ENCODE measurements around the gene ERBB2. TPM values are rescaled to one million over a fixed set of nuclear protein-coding genes. Genes with fewer than 3 reads are reported as not detected.

The ERBB2 gene
- 97.8 TPM for total RNA-seq

GRCh38 chr17:39699818-39700147 is at the start of gene ERBB2:
Gene ERBB2 (plus strand): TSS chr17:39700064. CDS start chr17:39700239, 175 bp downstream.
- DNase-seq, result peak; percentile 92

DNA sequence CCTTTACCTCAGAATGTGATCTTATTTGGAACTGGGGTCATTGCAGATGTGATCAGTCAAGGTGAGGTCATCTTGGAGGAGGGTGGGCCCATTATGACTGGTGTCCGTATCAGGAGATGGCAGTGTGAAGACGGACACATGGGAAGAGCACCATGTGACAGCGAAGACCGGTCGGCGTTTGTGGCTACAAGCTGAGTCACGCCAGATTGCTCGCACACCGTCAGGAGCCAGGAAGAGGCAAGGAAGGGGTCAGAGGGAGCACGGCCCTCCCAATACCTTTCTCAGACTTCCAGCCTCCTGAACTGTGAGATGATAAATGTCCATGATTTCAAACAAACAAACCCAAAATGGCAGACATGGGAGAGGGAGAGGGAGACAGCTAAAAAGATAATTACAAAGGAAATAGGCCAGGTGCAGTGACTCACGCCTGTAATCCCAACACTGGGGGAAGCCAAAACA is 49.7 kb upstream of the ERBB2 start:
- DNase-seq, result no peak

- no peak for DNase-seq
Observed at GRCh38 chr17:39651923-39652586, 47.8 kb upstream of the ERBB2 start.

- no peak for DNase-seq
Observed at GRCh38 chr17:39652587-39653315, 47.1 kb upstream of the ERBB2 start.

- DNase-seq, result no peak
Observed at GRCh38 chr17:39653316-39653661, 46.6 kb upstream of the ERBB2 start.

GRCh38 chr17:39653662-39654331 is 46.1 kb upstream of the ERBB2 start:
- DNase-seq, result peak; percentile 57

DNA sequence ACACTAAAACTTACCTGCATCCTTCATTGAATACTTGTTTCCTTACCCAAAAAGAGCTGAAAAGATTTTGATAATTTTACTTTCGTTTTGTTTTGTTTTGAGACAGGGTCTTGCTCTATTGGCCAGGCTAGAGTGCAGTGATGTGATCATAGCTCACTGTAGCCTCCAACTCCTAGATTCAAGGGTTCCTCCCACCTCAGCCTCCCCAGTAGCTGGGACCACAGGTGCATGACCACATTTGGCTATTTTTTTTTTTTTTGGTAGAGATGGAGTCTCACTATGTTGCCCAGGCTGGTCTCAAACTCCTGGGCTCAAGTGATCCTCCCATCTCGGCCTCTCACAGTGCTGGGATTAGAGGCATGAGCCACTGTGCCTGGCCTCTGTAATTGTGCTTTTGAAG is 44.8 kb upstream of the ERBB2 start:
- DNase-seq, result no peak

GRCh38 chr17:39658346-39658745 is 41.5 kb upstream of the ERBB2 start:
- no peak for DNase-seq

- DNase-seq, result no peak
Observed at GRCh38 chr17:39658760-39659159, 41.1 kb upstream of the ERBB2 start.

DNA sequence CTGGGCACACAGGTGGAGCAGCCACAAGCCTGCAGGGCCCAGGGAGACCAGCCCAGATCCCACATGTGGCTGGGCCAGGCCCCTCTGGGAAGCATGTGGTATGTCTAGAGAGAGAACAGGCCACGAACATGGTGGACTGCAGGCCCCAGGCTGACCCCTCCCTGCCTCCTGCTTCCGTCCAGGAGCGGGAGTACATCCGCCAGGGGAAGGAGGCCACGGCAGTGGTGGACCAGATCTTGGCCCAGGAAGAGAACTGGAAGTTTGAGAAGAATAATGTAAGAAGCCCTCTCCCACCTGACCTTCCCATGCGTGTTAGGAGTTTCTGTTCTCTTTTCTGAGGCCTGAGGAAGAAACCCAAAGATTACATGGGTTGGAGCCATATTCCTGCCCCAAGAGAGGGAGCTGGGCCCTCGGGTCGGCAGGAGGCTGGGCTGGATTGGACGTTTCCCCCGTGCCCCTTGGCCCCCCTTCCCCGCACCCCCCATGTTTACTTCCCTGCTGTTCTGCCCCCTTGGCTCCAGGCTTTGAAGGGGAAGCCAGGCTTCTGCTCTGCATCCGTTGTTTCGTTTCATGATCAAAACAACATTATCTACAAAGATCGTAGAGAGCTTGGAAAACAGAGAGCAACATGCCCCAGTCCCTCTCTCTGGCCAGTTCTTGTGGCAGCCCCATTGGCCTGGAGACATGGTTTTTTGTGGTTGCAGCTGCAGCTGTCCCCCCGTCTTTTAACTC is 40.4 kb upstream of the ERBB2 start:
- DNase-seq, result no peak

GRCh38 chr17:39660011-39660360 is 39.9 kb upstream of the ERBB2 start:
- DNase-seq, result no peak

GRCh38 chr17:39660397-39661385 is 39.2 kb upstream of the ERBB2 start:
- peak; percentile 77 for DNase-seq

GRCh38 chr17:39661744-39662541 is 37.9 kb upstream of the ERBB2 start:
- no peak for DNase-seq

DNA sequence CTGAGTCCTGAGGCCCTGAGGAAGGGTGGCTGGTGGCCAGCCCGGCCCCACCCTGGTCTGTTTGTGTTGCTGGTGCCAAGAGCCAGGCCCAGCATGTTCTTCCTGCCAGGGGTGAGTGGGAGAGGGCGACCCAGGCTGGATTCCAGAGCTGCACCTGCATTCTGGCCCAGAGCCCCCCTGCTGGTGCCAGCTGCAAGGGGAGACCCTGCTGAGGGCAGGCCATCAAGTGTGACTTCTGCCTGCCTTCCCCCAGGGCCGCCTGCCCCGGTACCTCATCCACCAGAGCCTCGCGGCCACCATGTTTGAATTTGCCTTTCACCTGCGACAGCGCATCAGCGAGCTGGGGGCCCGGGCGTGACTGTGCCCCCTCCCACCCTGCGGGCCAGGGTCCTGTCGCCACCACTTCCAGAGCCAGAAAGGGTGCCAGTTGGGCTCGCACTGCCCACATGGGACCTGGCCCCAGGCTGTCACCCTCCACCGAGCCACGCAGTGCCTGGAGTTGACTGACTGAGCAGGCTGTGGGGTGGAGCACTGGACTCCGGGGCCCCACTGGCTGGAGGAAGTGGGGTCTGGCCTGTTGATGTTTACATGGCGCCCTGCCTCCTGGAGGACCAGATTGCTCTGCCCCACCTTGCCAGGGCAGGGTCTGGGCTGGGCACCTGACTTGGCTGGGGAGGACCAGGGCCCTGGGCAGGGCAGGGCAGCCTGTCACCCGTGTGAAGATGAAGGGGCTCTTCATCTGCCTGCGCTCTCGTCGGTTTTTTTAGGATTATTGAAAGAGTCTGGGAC is 37.1 kb upstream of the ERBB2 start:
- DNase-seq, result no peak

- DNase-seq, result no peak
Observed at GRCh38 chr17:39663340-39663687, 36.5 kb upstream of the ERBB2 start.

GRCh38 chr17:39663688-39664580 is 35.9 kb upstream of the ERBB2 start:
- no peak for DNase-seq

GRCh38 chr17:39664581-39665561 is 35.0 kb upstream of the ERBB2 start, which contains the start of gene TCAP:
Gene TCAP (plus strand): TSS chr17:39665349. CDS start chr17:39665360, 11 bp downstream.
- peak; percentile 69 for DNase-seq
